Thoracic aorta (tissue), 2 donors: Measurements from ENCODE around the gene TBC1D23. TPM values are rescaled to one million over a fixed set of nuclear protein-coding genes. Genes with fewer than 3 reads are reported as not detected.

Source experiments
- ATAC-seq: fragments of 150-250 bp; one replicate; pipeline ENCODE4 v1.8.0; 2017; ENCODE audit warnings: low read depth; ENCODE audit not compliant: insufficient number of reproducible peaks, low FRiP score
- DNase-seq: peaks from one replicate; pipeline ENCODE4 v3.0.0-alpha.2; 2020; ENCODE audit warnings: low spot score
- H3K27ac ChIP-seq, 2 donors: fragments of 200-600 bp; sonication (generic); 1 replicate in 1 of 2; 2 replicates in 1 of 2; pipeline ENCODE4 v1.5.1; 2016; ENCODE audit warnings: mild to moderate bottlenecking in 2 of 2, moderate library complexity in 2 of 2
- H3K27me3 ChIP-seq: fragments of 200-600 bp; sonication (generic); replicated peaks from 2 replicates; pipeline ENCODE4 v1.6.0; 2016; ENCODE audit warnings: mild to moderate bottlenecking; ENCODE audit not compliant: insufficient read depth
- H3K36me3 ChIP-seq: fragments of 200-600 bp; sonication (generic); one replicate; pipeline ENCODE4 v1.5.1; 2016
- H3K4me1 ChIP-seq, 2 donors: fragments of 200-600 bp; sonication (generic); 1 replicate in 1 of 2; 2 replicates in 1 of 2; pipeline versions ENCODE4 v1.5.1 to v1.6.0; 2016; ENCODE audit warnings: low read depth in 2 of 2, mild to moderate bottlenecking in 1 of 2; ENCODE audit not compliant: control insufficient read depth in 1 of 2
- H3K4me3 ChIP-seq: fragments of 200-600 bp; sonication (generic); 2 replicates; pipeline ENCODE4 v1.5.1; 2016; ENCODE audit warnings: mild to moderate bottlenecking
- H3K9me3 ChIP-seq: fragments of 200-600 bp; sonication (generic); 2 replicates; pipeline ENCODE4 v1.5.1; 2016
- total RNA-seq, 2 donors: library from RNA; depleted of rRNA; stranded (reverse); fragments of >200 nt; gene quantifications; one replicate each; pipeline versions ENCODE4 v1.1.0 to v1.2.3, GENCODE V29; 2016
- TF ChIP-seq, protein P1 (sequence below): fragments of 200-600 bp; sonication (generic); IDR thresholded peaks from one replicate; pipeline ENCODE4 v1.5.1; 2019; ENCODE audit warnings: antibody characterized with exemption

TBC1D23 gene
- total RNA-seq, 2 donors from 2014 or later, result 22.6 to 53.3 TPM

DNA sequence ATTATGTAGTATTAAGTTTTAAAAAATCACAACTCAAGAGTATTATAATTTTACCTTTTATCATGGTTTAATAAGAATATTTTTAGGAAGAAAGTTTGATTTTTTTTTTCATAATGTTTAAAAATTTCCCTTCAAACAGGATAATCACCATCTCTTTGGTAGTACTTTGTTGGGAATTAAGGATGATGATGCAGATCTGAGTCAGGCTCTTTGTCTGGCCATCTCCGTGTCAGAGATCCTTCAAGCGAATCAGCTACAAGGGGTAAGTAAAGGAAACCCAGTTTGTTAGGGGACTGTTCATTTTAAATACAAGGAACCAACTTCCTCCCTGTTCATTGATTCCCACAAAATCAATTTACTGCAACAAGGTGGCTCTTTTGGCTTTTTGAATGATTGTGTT lies 37.0 kb downstream of the TBC1D23 start:
- TF ChIP-seq, protein P1, sequence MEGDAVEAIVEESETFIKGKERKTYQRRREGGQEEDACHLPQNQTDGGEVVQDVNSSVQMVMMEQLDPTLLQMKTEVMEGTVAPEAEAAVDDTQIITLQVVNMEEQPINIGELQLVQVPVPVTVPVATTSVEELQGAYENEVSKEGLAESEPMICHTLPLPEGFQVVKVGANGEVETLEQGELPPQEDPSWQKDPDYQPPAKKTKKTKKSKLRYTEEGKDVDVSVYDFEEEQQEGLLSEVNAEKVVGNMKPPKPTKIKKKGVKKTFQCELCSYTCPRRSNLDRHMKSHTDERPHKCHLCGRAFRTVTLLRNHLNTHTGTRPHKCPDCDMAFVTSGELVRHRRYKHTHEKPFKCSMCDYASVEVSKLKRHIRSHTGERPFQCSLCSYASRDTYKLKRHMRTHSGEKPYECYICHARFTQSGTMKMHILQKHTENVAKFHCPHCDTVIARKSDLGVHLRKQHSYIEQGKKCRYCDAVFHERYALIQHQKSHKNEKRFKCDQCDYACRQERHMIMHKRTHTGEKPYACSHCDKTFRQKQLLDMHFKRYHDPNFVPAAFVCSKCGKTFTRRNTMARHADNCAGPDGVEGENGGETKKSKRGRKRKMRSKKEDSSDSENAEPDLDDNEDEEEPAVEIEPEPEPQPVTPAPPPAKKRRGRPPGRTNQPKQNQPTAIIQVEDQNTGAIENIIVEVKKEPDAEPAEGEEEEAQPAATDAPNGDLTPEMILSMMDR, result no peak
- no peak for ATAC-seq
- H3K36me3 ChIP-seq, result peaks cover 7% of the 10 kb centered on the region

DNA sequence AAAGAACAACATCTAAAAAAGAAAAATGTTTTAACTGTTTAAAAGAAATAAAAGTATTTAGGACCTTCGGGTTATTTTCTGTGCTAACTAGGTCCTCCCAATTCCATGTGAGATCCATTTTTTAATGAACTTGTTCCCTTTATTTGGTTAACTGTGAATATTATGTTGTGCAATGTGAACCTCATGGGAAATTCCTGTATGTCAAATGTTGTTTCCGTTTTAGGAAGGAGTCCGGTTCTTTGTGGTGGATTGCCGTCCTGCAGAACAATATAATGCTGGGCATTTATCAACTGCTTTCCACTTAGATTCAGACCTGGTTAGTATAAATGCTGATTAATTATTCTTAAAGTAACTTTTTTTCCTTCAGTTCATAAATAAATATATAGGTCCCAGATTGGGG lies 38.2 kb downstream of the TBC1D23 start:
- Histone ChIP-seq H3K9me3 (no peaks in the 10 kb centered on the region), H3K27ac (no peak overlapping the region), H3K27me3 (no peaks in the 10 kb centered on the region), H3K4me3 (no peak overlapping the region), H3K36me3 (peaks cover 7% of the 10 kb centered on the region), H3K4me1 (no peaks in the 10 kb centered on the region)
- DNase-seq (no peak), ATAC-seq (no peak)
- TF ChIP-seq, protein P1, result no peak

More for the DNA sequence above, 37.0 kb downstream of the TBC1D23 start:
- H3K27me3 ChIP-seq, result no peaks in the 10 kb centered on the region
- H3K4me3 ChIP-seq, result no peak overlapping the region
- no peaks in the 10 kb centered on the region for H3K9me3 ChIP-seq
- DNase-seq, result no peak
- H3K4me1 ChIP-seq, result no peaks in the 10 kb centered on the region
- H3K27ac ChIP-seq, result no peak overlapping the region

DNA sequence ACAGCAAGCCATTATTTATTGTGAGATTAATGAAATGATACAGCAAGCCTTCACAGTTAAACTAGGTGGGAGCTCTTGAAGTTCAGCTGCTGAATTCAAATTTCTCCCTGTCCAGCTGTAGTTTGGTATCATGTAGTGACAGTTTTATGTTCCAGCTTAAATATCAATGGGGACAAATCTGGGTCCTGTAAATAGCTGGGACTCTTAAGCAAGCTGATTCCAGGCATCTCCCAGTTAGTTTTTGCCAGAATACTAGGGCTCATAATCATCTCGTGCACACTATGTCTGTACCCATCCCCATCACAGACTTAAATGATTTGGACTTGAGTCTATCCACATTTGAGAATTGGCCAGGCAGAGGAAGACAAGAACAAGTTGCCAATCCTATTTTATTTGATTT lies 45.9 kb downstream of the TBC1D23 start:
- TF ChIP-seq, protein P1, result no peak
- H3K9me3 ChIP-seq, result no peaks in the 10 kb centered on the region
- no peak overlapping the region for H3K27ac ChIP-seq
- ATAC-seq (no peak), DNase-seq (no peak)
- H3K36me3 ChIP-seq, result peaks cover 6% of the 10 kb centered on the region
- no peaks in the 10 kb centered on the region for H3K27me3 ChIP-seq
- no peak overlapping the region for H3K4me3 ChIP-seq
- no peaks in the 10 kb centered on the region for H3K4me1 ChIP-seq

DNA sequence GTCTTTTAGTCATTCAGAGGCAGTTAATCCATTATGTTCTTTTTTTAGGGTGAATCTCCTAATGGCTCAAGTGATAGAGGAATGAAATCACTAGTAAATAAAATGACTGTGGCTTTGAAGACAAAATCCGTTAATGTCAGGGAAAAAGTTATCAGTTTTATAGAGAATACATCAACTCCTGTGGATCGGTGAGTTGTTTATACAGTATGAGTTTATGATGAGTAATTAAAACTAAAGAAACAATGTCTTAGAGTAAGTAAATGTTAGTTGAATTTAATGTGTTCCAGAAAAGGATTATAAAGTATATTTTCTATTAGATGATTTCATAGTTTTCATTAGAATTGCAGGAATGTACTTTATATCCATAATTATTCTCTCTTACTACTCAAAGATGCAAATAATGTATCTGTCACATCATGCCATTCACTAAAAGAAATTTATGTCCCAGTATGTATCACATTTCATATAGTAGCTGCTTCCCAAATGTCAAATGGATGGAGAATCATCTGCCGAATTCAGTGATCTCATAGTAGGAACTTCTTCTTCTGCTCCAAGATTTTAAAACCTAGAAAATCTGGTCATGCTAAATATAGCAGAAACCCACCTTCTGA lies 49.7 kb downstream of the TBC1D23 start:
- Histone ChIP-seq H3K9me3 (no peaks in the 10 kb centered on the region), H3K4me1 (no peaks in the 10 kb centered on the region), H3K36me3 (peaks cover 6% of the 10 kb centered on the region), H3K27ac (no peak overlapping the region), H3K27me3 (no peaks in the 10 kb centered on the region), H3K4me3 (no peak overlapping the region)
- DNase-seq (no peak), ATAC-seq (no peak)
- TF ChIP-seq, protein P1, result no peak

DNA sequence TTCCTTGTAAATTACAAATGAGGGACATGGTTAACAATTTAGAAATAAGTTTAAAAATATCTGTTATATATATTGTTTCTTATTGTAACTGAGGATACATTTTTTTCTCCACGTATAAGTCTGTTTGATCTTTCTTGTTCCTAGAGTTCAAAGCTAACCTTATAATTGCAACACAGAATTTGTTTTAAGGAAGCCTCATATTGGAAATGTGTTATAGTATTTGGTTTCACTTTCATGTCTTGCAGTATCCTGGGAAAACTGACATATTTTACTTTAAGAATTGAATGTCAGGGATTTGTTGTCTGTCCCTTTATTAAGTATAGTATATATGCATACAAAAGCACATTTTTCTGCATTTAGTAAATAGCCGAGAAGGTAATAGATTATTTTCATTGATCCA lies 50.2 kb downstream of the TBC1D23 start:
- Histone ChIP-seq H3K4me3 (no peak overlapping the region), H3K27ac (no peak overlapping the region), H3K4me1 (no peaks in the 10 kb centered on the region), H3K27me3 (no peaks in the 10 kb centered on the region), H3K9me3 (no peaks in the 10 kb centered on the region), H3K36me3 (peaks cover 6% of the 10 kb centered on the region)
- TF ChIP-seq, protein P1, result no peak
- no peak for DNase-seq
- no peak for ATAC-seq
